OCI-LY7 (cell line): ENCODE results near the gene NUP210.
A peak's percentile ranks its signal among the peaks of the same experiment; 100 is the strongest.

Experiments
- EZH2phosphoT487 ChIP-seq: fragments of 200-600 bp; sonication (generic); IDR thresholded peaks from 2 replicates; pipeline ENCODE4 v1.6.1; 2018; ENCODE audit warnings: low read depth, borderline replicate concordance, mild to moderate bottlenecking, mixed run types, antibody characterized with exemption, low read length, moderate library complexity, mixed read lengths
- TF ChIP-seq, protein P1 (sequence below): fragments of 200-600 bp; sonication (generic); conservative IDR thresholded peaks from 2 replicates; pipeline ENCODE4 v1.5.1; 2014; ENCODE audit warnings: mild to moderate bottlenecking, antibody characterized with exemption, low read length, moderate library complexity, mixed read lengths

DNA sequence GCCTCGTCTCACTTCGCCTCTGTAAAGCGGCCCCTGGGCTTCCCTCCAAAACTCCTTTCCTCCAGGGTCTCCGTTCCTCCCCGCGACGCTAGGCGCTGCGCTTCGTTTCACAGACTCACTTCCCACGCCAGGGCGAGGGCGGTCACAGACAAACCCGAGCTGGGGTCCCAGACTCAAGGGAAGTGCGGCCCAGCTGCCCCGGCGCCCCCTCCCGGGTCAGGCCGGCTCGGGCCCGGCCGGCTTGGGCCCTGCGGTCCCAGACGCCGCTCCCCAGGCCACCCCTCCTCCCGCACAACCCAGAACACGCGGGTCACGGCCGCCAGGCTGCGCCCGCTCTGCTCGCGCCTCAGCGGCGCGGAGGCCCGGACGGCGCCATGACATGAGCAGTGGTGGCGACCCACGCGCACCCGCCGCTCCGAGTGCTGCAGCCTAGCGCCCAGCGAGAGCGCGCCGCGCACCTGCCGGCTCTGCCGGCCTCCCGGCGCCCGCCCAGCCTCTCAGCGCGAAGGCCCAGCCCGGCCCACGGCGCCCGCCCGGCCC, 547 bp downstream of the NUP210 start:
- TF ChIP-seq, protein P1, sequence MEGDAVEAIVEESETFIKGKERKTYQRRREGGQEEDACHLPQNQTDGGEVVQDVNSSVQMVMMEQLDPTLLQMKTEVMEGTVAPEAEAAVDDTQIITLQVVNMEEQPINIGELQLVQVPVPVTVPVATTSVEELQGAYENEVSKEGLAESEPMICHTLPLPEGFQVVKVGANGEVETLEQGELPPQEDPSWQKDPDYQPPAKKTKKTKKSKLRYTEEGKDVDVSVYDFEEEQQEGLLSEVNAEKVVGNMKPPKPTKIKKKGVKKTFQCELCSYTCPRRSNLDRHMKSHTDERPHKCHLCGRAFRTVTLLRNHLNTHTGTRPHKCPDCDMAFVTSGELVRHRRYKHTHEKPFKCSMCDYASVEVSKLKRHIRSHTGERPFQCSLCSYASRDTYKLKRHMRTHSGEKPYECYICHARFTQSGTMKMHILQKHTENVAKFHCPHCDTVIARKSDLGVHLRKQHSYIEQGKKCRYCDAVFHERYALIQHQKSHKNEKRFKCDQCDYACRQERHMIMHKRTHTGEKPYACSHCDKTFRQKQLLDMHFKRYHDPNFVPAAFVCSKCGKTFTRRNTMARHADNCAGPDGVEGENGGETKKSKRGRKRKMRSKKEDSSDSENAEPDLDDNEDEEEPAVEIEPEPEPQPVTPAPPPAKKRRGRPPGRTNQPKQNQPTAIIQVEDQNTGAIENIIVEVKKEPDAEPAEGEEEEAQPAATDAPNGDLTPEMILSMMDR, result peak; percentile 40
- TF ChIP-seq EZH2phosphoT487, result no peak
